ENCODE measurements around the gene CACNA1A. TPM values are rescaled to one million over a fixed set of nuclear protein-coding genes. Genes with fewer than 3 reads are reported as not detected.

Gene CACNA1A
- total RNA-seq, 1 experiment from 2014 or later = not detected

- no TSS peak for BruUV-seq (replicated peaks)
- Mint-ChIP-seq H3K4me1 (ENCODE audit: insufficient read depth, unreplicated experiment) (no peaks in the 10 kb centered on the region), H3K27me3 (ENCODE audit: insufficient read depth, unreplicated experiment) (peaks cover 5% of the 10 kb centered on the region), H3K36me3 (ENCODE audit: insufficient read depth, unreplicated experiment) (no peaks in the 10 kb centered on the region), H3K27ac (ENCODE audit: low read depth, unreplicated experiment) (no peak overlapping the region), H3K4me3 (ENCODE audit: unreplicated experiment) (no peak overlapping the region), H3K9me3 (ENCODE audit: unreplicated experiment) (no peaks in the 10 kb centered on the region)
- intact Hi-C loops (cut with micrococcal nuclease) = no loop called here
- POLR2A ChIA-PET = no interaction called here
- no peak for DNase-seq (ENCODE audit: unreplicated experiment)
- CTCF ChIA-PET = interaction anchor here (0.6 to 0.8 kb wide), 3 partner anchors 12 to 32 kb away, joined by 3 read pairs; no protein-coding TSS in a partner anchor
- TF ChIP-seq CTCF (IDR thresholded peaks at IDR 0.05; ENCODE audit: unreplicated experiment) = no peak
These were observed 211.3 kb downstream of the CACNA1A start for GRCh38 chr19:13294812-13295567.

GRCh38 chr19:13291913-13292312, 214.4 kb downstream of the CACNA1A start:
- H3K27me3 Mint-ChIP-seq (ENCODE audit: insufficient read depth, unreplicated experiment) = no peaks in the 10 kb centered on the region
- H3K4me1 Mint-ChIP-seq (ENCODE audit: insufficient read depth, unreplicated experiment) = no peaks in the 10 kb centered on the region
- no TSS peak for BruUV-seq (replicated peaks)
- ChIA-PET POLR2A (no interaction called here), CTCF (interaction anchor here (0.6 to 1.4 kb wide), 2 partner anchors 14 to 1455 kb away, joined by 3 to 4 read pairs; no protein-coding TSS in a partner anchor)
- intact Hi-C loops (cut with micrococcal nuclease) = no loop called here
- no peak for TF ChIP-seq CTCF (IDR thresholded peaks at IDR 0.05; ENCODE audit: unreplicated experiment)
- DNase-seq (ENCODE audit: unreplicated experiment) = no peak
- H3K4me3 Mint-ChIP-seq (ENCODE audit: unreplicated experiment) = no peak overlapping the region
- no peak overlapping the region for H3K27ac Mint-ChIP-seq (ENCODE audit: low read depth, unreplicated experiment)
- no peaks in the 10 kb centered on the region for H3K36me3 Mint-ChIP-seq (ENCODE audit: insufficient read depth, unreplicated experiment)
- H3K9me3 Mint-ChIP-seq (ENCODE audit: unreplicated experiment) = no peaks in the 10 kb centered on the region

- ChIA-PET POLR2A (interaction anchor here (0.6 kb wide), 1 partner anchor 265 kb away, joined by 3 read pairs; no protein-coding TSS in a partner anchor), CTCF (interaction anchor here (1.0 to 1.4 kb wide), 2 partner anchors 13 to 15 kb away, joined by 4 to 7 read pairs; no protein-coding TSS in a partner anchor)
- TF ChIP-seq CTCF (IDR thresholded peaks at IDR 0.05; ENCODE audit: unreplicated experiment) = no peak
- no peak overlapping the region for H3K27ac Mint-ChIP-seq (ENCODE audit: low read depth, unreplicated experiment)
- H3K4me3 Mint-ChIP-seq (ENCODE audit: unreplicated experiment) = no peak overlapping the region
- no peaks in the 10 kb centered on the region for H3K9me3 Mint-ChIP-seq (ENCODE audit: unreplicated experiment)
- no peaks in the 10 kb centered on the region for H3K4me1 Mint-ChIP-seq (ENCODE audit: insufficient read depth, unreplicated experiment)
- H3K36me3 Mint-ChIP-seq (ENCODE audit: insufficient read depth, unreplicated experiment) = no peaks in the 10 kb centered on the region
- DNase-seq (ENCODE audit: unreplicated experiment) = no peak
- H3K27me3 Mint-ChIP-seq (ENCODE audit: insufficient read depth, unreplicated experiment) = no peaks in the 10 kb centered on the region
- BruUV-seq (replicated peaks) = no TSS peak
- intact Hi-C loops (cut with micrococcal nuclease) = no loop called here
These were observed 215.5 kb downstream of the CACNA1A start for GRCh38 chr19:13290741-13291140.

GRCh38 chr19:13289295-13289694, 217.0 kb downstream of the CACNA1A start:
- Mint-ChIP-seq H3K4me3 (ENCODE audit: unreplicated experiment) (no peak overlapping the region), H3K27me3 (ENCODE audit: insufficient read depth, unreplicated experiment) (no peaks in the 10 kb centered on the region), H3K4me1 (ENCODE audit: insufficient read depth, unreplicated experiment) (no peaks in the 10 kb centered on the region), H3K36me3 (ENCODE audit: insufficient read depth, unreplicated experiment) (no peaks in the 10 kb centered on the region), H3K27ac (ENCODE audit: low read depth, unreplicated experiment) (no peak overlapping the region), H3K9me3 (ENCODE audit: unreplicated experiment) (no peaks in the 10 kb centered on the region)
- BruUV-seq (replicated peaks) = no TSS peak
- intact Hi-C loops (cut with micrococcal nuclease) = no loop called here
- DNase-seq (ENCODE audit: unreplicated experiment) = no peak
- ChIA-PET POLR2A (no interaction called here), CTCF (interaction anchor here (0.6 to 2.4 kb wide), 2 partner anchors 11 to 141 kb away, joined by 4 to 10 read pairs; no protein-coding TSS in a partner anchor)
- no peak for TF ChIP-seq CTCF (IDR thresholded peaks at IDR 0.05; ENCODE audit: unreplicated experiment)

All from MCF 10A (cell line).